ENCODE results near the gene EOGT.

The EOGT gene

DNA sequence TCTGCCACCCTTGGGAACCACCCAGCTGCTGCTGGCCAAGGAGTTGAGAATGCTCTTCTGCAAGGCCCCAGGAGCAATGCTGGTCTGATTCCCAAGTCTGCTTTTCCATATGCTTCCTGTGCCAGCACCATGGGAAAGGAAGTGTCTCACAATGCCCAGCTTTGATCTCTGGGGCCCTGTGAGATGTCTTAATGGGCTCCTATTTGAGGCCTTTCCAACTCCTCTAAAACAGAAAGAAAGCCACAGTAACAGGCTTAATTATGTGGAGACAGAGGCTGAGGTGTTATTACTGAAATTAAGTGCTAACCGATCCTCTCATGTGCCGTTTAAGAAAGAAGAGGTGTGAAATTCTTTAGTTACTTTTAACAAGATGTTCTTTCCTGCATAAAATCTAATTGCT lies 4.5 kb downstream of the EOGT start:
- no peak for DNase-seq

DNA sequence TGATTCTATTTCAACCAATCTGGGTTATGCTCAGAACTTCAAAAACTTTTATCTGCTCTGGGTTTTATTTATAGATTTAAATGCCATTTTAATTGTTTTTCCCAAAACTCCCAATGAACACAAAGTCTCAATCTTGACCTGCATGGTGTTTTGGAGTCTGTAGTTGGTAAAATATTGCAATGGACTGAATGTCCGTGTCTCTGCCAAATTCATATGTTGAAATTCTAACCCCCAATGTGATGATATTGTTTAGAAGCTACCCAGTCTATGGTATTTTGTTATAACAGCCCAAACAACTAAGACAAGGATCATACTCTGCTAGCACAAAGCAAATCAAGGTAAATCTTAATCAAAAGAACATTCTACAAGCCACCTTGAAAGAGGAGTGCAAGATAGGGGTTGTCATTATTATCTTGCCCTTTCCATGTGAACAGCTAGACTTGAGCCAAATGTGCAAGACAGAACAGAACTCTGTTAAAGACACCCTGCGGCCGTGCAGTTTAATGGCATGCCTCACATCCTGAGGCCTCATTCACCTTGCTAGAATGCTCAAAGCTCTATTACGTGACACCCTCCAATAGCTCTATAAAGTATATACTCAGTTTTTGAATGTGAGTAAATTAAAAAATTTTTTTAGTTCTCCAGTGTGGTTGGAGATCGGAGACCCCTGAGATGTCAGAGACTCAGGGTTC lies 7.5 kb downstream of the EOGT start:
- no peak for DNase-seq

DNA sequence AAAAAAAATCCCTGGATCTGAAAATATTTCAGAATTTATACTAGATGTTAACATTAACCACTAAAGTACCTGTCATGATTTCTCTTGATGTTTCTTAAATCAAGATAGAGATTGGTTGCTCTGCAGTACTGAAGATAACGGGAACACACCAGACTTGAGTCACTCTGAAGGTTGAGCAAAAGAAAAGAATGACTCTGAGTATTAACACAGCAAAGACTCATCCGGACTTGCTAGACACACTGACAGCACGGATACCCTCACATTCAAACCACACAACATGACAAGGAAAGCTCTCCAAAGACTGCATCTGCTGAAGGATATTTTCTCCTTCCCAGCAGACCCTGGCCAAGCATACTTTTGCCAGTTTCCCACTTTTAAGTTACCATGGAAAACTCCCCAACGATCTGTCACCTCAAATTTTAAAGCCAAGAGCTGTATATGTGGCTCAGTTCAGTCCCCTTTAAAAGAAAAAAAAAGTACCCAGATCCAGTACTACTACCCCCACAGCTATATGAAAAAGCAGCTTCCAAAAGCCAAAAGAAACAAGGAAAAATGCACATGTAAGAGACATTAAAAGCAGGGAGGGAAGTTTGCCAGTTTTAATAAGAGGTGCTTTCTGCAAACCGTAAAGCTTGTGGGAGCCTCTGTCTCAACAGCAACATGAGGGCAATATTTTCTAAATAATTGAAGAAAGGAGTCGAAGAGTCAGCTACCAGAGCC lies 8.3 kb downstream of the EOGT start:
- no peak for DNase-seq

DNA sequence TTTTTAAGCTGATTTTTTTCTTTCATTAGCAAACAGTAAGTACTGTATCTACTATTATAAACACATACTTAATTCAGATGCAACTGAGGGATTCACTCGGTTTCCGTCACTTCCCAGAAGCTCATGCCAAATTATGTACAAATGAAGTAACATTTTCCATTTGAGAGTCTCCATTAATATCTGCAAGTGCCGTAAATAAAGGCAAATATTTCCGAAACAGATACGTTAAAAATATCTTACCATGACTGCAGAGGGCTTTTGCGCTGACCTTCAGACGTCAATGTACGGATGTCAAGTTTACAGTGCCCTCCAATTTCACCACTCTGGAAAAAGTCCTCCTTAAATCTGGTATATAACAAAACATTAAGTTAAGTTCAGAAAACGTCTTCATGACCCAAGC lies 9.3 kb downstream of the EOGT start:
- DNase-seq, result no peak

DNA sequence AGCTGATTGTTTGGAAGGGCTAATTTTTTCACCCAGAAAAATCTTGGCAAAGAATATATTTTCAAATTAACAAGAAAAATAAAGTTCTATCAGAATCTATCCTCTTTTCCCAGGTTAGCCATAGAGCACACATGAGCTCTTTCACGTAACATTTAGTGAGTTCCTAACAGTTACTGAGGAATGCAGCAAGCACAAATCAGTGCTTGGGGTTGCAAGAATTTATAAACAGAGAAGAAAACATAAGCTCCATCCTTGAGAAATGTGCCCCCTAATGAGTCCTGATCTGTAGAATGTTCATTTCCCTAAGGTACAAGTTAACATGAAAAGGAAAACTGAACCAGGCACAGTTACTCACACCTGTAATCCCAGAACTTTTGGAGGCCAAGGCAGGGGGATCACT lies 13.9 kb downstream of the EOGT start:
- DNase-seq, result no peak

DNA sequence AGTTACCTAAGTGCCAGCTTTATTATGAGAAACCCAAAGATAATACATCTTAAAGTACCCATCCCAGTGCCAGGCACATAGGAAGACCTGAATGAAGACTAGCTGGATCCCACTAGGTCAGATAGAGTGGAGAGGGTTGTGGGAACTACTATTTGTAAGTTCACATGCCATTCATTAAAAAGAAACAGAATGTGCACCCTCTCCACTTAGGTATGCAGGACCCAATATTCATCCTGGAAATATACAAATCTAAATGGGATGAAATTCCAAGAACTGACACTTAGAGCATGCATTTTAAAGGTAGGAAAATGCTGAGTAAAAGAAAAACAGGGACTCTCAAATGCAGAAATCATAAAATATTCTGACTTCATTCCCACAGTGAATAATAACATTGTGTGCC lies 14.3 kb downstream of the EOGT start:
- DNase-seq, result no peak

DNA sequence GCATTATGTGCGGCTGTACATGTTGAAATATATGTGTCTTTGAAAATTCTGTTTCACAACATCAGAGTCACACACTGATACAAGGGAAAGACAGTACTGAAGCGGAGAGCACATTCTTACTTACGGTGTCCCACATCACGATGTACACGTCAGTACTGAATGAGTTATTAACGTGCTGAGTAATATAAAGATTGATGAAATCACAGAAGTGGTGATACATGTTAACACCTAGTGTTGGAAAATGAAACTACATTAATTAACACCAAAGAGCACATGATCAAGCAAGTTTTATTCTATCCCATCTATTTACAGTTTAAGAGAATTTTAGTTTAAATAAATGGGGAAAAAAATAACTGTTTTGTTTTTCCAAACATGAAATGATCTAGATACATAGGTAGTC lies 15.6 kb downstream of the EOGT start:
- DNase-seq, result no peak

DNA sequence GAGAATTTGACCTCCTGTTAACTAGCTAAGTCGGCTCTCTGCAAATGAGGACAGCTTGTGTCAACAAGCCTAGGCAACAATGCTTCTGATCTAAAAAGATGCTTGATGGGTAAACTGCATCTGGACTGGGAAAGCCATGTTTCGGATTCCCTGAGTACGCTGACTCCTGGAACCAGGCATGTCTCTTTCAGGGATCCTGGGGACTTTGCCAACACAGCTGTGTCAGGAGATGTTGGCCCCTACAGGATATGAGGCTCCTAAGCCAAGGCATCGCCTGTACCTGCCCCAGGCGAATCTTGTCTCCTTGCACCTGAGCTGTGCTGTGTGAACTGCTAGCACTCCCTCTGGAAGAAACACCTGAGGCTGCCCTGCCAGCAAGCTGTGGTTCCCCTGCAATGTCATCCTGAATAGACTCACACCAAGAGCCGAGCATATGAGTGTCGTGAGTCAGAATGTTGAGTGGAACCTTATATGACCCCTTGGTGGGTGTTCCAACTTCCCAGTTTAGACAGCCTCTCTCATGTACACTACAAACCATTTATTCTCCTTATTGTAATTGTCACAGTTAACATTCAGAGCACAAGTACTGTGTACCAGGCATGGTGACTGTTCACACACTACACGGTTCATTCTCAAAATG lies 17.0 kb downstream of the EOGT start:
- DNase-seq, result no peak

DNA sequence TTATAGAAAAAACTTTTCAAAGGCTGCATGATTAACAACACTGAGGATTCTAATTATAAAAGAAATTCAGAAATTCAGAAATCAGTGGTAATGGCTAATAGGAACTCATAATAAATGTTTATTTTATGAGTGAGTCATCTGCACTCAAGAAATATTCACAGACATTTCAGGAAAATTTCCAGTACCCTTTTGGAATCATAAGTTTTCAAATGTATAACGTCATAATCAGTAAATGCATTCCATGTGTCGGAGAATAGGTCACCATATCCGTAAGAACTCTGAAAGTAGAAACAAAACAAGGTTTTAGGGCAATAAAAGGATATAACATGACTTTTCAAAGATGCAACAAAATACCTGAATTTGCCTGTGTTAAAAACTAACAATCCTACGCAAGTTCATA lies 24.7 kb downstream of the EOGT start:
- no peak for DNase-seq

DNA sequence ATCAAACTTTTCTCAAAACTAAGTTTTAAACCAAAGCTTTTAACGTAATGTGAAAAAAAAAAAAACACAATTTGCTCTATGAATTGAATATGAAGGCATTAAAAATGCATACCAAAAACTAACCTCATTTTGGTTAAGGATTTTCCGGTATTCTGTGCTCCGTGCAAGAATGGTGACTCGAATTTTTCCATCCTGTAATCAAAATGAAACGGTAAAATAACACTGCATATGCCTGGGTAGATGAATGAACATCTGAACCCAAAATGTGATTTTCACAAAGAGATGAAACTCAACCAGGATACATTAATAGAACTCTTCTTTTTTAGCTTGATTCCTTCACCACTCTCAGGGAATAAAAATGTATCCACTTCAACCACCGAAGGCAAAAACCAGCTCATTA lies 26.2 kb downstream of the EOGT start:
- no peak for DNase-seq

DNA sequence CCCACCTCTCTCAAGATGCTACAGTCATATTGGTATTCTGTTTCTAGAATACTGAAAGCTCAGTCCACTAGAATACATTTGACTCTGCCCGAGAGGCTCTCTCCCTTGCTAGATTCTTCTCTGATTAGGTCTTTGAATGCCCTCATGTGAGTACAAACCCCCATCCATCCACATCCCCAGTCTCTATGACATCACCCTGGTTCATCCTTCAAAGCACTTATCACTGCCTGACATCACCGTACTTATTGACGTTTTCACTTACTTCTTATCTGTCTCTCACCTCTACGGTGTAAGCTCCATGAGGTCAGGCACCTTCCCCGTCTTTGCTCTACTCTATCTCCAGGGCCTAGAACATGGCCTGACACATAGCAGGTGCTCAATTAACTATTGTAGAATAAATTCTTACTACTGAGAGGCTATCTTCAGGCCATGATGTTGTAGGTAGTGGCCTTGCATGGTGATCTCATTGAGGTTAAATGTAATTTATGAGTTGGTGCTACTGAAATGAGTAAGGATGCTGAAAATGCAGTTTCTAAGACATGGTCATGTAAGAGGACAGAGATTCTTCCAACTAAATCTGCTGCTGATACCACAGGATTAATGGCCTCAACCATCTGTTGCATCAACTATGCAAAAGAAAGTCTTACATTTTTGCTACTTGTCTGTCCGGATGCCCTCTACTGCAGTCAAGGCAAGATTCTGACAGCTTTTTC lies 26.8 kb downstream of the EOGT start:
- DNase-seq, result no peak

DNA sequence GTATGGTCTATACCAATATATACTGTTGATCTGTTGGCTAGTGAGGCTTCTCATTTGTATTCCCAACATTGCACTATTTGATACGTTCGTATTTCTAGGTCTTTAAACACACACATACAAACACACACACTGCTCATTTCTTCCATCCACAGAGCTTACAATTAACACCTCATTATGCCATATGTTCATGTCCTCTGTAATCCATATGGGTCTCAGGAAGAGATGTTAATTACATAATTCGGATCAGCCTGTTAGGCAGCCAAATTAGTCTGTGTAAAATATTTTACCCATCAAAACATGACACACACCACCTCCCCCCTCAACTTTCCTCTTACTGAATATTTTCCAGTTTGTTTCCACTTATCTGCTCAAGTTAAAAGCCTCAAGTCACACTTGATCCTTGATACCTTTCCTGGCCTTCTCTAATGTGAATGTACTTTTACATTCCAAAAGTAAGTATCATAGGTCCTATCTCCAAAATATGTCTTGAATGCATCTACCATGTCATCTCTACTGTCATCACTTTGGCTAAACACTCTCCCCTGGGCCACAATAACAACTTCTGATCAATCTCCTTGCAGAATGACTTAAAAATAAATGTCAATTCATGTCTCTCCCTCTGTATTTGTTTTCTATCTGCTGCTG lies 28.2 kb downstream of the EOGT start:
- DNase-seq, result no peak

DNA sequence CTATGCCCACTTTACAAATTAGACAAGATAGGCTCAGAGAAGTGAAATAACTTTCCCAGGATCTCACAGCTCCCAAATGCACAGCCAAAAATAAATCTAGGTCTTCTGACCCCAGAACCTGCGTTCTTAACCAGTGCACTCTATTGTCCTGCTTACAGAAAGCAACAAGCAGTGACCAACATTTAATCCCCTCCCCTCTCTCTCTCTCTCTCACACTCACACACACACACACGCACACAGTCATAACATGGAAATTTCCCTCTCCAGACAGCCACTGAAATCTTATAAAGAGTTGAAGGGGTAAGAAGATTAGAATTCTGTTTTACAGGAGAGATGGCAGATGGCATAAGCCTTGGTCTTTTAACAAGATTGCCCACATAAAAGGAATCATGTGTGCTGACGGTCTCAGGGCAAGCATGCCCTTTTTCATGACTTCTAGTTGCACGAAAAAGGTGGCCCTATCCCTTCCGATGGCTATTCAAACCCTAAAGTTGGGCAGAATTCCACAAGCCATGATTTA lies 29.4 kb downstream of the EOGT start:
- no peak for DNase-seq

DNA sequence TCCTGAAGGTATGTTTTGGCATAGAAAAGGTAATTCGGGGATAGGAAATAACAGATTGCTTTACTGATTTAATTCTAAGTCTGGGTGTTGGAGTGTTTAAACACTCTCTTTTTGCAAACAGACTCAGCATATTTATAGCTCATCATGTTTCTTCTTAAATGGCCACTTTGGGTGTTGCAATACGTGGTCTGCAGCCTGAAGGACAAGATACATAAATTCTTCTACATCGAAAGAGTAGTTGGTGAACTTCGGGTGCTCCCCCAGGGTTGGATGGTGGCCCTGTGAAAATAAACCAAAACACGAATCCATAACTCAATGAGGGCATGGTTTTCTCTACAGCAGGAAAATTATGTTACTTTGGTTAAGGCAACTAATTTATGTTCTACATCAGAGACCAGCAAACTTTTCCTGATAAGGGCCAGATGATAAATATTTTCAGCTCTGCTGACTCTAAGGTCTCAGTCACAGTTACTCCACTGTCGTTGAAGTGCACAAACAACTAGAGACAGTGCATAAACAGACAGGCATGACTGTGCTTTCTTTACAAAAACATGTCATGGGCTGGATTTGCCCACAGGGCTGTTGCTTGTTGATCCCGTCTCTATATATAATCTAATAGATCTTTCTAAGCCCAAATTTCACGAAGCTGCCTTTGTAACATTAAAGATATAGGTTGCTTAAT lies 35.9 kb downstream of the EOGT start:
- DNase-seq, result no peak

DNA sequence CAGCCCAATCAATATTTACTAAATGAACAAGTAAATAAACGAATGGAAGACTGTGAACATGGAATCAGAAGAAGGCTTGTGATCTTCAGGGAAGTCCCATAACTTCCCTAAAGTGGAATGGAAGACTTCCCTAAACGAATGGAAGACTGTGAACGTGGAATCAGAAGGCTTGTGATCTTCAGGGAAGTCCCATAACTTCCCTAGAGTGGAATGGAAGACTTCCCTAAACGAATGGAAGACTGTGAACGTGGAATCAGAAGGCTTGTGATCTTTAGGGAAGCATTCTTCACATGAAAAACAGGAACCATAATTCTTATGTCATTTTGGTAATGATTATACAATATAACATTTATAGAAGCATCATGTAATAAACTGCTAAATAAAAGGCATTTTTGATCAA lies 38.8 kb downstream of the EOGT start:
- DNase-seq, result no peak

DNA sequence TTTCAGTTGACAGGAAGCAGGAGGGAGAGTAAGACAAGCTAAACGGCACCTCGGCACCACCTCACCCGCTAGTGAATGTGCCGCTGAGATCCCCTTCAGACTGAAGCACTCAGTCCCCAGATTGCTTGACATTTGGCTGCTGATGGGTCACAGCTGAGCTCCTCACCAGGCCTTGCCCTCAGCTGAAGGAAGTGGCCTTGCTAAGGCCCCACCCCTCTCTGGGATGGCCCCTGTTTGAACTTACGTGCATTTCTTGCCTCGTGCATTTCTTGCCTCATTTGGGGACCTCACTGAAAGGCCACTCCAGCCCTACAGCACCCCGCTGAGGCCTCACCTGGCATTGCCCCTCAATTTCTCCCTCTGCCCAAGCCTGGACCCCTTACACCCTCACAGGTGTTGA lies 39.8 kb downstream of the EOGT start:
- DNase-seq, result no peak

DNA sequence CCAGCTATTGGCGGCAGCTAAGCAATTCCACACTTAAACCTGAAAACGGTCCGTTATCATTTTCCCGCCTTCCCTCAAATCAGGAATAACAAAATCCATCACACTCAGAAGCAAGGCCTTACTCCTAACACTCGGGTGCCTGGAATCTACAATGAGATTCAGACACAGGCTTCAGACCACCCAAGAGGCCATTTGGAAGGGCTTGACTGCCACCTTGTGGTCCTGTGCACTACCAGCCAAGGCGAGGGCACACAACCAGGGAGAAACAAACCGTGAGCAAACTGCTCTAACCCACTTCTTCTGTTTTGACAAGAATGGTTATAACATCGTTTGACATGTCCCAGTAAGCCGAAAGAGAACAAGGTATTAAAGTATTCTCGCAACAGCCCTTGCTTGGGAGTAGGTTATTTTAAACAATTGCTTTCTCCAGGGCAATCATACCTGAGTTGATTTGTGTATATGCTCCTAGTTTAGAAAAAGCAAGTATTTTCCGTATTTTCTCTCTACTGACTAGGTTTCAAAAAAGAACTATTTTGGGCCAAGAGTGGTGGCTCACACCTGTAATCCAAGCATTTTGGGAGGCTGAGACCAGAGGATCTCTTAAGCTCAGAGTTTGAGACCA lies 41.0 kb downstream of the EOGT start:
- no peak for DNase-seq

DNA sequence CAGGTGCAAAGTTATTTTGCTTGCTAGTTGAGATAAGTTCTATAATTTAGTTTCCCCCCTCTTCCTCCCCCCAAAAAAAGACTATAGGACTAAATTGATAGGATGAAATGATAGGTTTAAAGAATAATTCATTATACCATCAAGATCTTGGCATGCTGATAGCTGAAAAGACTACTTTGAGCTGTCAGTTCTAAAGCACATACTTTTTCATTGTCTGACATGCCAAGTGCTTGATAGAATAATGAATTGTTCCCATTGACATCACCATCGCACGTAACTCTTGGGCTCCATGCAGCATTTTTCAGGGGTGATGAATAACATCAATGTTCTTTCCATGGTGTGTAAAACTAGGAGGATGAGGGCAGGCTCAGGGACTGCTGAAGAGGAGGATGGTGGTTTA lies 48.8 kb downstream of the EOGT start:
- no peak for DNase-seq

DNA sequence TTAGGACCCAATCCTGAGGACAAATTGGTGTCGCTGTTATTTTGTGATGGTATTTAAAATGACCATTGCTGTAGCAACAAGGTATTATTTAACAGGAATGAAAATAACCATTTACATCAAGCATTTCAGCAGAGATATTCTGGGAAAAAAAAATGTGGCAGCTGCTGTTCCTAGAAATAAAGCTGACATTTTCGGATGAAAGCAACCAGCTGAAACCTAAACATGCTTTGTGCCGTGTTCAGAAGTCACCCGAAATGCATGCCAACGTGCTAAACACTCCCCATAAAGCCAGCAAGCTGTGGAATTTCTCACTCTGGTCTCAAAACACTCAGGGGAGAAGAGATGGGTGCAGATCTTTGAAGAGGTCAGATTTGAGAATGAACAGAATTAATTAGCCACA lies 49.6 kb downstream of the EOGT start:
- no peak for DNase-seq

DNA sequence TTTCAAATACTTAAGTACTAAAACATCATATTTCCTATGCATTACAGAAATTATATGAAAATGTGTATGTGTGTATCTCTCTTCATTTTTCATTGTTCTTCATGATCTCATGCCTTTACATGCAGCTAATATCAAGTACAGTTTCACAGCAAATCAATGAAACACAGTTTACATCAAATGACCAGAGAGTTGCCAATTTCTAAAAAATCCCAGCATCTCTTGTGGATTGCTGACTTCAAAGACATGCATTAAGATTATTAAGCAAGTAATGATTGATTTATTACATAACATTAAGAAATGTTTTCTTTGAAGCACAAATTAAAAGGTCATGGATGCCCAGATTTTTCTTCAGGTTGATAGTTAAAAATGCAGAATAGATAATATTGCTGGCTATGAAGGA lies 50.1 kb downstream of the EOGT start:
- no peak for DNase-seq

DNA sequence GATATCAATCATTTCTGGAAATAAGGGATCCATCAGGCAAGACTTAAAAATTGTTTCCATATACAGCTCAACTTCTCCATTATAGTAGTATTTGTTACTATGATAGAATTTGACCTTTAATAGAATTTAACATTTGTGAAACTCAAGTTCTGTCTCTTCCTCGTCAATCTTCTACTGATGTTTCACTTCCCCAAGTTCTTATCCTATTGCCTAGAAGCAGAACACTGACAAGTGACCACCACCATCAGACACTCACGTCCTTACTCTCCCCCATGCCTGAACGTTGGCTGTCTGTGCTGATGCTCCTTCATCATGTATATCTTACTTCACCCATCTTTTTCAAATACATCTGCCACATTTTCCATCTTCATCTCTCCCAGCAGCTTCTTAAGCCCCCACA lies 54.6 kb downstream of the EOGT start:
- DNase-seq, result no peak

DNA sequence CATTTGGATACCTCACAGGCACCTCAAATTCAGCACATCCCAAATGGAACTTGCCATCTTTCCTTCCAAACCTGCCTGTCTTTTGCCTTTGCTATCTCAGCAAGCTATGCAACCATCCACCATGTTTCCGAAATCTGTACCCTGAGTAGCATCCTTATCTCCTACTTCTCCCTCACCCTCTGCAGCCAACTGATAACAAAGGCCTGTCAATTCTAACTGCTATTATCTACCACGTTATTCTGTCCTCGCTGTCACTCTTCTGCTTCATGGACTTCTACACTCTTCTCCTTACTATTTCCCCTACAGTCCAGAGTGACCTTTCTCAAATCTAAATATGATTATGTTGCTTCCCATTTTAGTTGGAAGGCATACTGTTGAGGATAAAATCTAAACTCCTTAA lies 55.6 kb downstream of the EOGT start:
- no peak for DNase-seq

All from NCI-H187 treated with DMSO at 0.1 percent for 48 hours (cell line).